AG10803 (cell line): ENCODE data around the gene NTRK1.

ENCODE experiments used
- DNase-seq: peaks from one replicate; pipeline ENCODE4 v3.0.0; 2010; ENCODE audit warnings: low read depth
- H3K4me3 ChIP-seq: 2 replicates; pipeline ENCODE4 v1.5.1; 2011; ENCODE audit warnings: mild to moderate bottlenecking, low read length, control low read depth
- TF ChIP-seq, protein P1 (sequence below): conservative IDR thresholded peaks from 2 replicates; pipeline ENCODE4 v1.5.1; 2011; ENCODE audit warnings: mild to moderate bottlenecking, low read length, control low read depth, inconsistent platforms

The NTRK1 gene

DNA sequence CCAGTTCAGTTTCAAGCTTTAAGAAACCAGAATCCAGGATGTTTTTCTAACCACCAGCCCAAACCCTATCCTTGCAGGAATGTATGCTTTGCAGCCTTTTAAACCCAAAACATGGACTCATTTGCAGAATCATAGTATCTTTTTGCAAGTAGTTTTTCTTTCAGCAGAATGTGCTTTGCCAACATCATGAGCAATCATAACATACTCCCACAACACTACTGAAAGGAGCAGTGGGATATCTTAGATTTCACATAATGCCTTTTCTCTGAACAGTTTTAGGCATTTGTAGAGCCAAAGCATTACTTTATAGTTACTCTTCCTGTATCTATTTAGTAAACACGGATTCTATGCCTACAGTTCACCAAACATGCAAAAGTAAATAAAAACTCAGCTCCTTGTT, 34.0 kb upstream of the NTRK1 start:
- DNase-seq: peak; percentile 59
- TF ChIP-seq, protein P1, sequence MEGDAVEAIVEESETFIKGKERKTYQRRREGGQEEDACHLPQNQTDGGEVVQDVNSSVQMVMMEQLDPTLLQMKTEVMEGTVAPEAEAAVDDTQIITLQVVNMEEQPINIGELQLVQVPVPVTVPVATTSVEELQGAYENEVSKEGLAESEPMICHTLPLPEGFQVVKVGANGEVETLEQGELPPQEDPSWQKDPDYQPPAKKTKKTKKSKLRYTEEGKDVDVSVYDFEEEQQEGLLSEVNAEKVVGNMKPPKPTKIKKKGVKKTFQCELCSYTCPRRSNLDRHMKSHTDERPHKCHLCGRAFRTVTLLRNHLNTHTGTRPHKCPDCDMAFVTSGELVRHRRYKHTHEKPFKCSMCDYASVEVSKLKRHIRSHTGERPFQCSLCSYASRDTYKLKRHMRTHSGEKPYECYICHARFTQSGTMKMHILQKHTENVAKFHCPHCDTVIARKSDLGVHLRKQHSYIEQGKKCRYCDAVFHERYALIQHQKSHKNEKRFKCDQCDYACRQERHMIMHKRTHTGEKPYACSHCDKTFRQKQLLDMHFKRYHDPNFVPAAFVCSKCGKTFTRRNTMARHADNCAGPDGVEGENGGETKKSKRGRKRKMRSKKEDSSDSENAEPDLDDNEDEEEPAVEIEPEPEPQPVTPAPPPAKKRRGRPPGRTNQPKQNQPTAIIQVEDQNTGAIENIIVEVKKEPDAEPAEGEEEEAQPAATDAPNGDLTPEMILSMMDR: no peak
- no peak overlapping the region for H3K4me3 ChIP-seq

DNA sequence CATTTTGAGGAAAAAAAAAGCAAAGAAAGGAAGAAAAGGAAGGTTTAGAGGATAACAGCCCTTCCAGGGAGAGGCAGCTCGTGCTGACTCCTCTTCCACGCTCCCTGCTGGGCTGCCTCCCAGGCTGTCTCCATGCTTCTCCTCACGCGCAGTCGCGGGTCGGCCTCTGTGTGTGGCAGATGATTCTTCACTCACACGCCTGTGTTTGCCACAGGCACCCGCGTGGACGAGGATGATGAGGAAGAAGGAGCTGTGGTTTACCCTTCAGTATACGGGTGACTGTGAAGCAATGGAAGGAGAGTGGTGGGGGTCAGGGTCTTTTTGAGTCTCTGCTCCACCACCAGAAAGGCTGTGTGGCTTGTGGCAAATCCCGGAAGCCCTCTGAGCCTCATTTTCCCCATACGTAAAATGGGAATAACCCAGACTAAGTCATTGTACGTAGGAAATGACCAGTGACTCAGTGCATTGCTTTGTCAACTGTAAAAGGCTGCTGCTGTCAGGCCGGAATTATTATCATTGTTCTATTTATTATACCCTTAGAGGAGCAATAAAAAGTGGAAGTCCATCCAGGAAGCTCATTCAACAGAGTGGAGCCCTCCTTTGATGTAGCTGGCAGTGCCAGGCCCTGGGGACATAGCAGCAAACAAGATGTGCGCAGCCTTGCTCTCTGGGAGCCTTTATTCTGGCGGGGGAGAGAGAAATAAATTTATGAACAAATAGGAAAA, 32.1 kb upstream of the NTRK1 start:
- H3K4me3 ChIP-seq: no peak overlapping the region
- TF ChIP-seq, protein P1: no peak
- no peak for DNase-seq

DNA sequence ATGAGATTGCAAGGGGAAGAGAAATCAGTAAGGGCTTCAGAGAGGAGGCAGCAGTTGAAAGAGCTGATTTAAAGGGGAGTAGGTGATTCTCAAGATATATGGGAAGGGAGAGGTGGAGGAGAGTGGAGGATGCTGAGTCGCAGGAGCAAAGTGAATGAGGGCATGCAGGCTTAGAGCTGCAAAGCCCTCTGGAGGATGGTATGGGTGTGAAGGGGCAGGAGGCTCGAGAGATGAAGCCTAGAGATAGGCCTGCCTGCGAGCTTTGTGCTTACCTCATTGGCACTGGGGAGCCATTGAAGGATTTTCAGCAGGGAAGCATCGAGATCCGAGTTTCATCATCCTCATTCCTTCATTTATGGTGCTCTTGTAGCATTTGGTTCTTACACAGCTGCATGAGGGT, 28.2 kb upstream of the NTRK1 start:
- H3K4me3 ChIP-seq: no peak overlapping the region
- TF ChIP-seq, protein P1: no peak
- DNase-seq: no peak

DNA sequence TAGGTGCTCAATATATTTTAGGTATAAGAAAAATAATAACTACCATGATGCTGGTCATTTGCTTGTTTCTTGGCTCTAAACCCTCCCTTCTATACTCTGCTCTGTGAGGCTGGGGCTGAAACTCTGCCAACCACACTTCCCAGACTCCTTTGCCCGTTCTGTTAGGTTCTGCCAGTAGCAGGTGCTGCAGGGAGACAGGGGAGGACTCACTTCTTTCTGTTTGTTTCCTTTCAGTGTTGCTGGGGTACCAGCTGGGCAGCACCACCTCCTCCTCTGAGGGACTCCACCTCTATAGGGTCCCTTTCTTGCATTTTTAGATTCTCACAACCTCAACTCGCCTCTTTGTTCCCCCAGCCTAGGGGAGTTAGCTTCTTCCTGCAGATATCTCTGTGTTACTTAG, 27.1 kb upstream of the NTRK1 start:
- no peak overlapping the region for H3K4me3 ChIP-seq
- TF ChIP-seq, protein P1: no peak
- DNase-seq: no peak

DNA sequence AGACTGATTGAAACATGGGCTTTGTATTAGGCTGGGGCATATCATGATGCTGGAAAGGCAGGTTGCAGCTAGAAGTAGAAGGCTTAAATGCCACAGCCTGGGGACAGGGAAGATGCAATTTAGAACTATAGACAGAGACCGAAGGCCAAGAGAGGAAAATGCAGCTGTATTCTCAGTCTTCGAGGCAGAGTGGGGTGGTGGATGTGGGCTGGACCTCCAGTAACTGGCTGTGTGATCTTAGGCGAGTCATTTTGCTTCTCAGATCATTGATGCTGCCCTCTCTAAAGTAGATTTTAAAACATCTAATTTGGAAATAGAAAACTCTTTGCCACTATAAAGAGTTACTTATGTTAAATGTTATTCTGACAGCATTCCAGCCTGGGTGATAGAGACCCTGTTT, 26.3 kb upstream of the NTRK1 start:
- DNase-seq: no peak
- H3K4me3 ChIP-seq: no peak overlapping the region
- TF ChIP-seq, protein P1: no peak

DNA sequence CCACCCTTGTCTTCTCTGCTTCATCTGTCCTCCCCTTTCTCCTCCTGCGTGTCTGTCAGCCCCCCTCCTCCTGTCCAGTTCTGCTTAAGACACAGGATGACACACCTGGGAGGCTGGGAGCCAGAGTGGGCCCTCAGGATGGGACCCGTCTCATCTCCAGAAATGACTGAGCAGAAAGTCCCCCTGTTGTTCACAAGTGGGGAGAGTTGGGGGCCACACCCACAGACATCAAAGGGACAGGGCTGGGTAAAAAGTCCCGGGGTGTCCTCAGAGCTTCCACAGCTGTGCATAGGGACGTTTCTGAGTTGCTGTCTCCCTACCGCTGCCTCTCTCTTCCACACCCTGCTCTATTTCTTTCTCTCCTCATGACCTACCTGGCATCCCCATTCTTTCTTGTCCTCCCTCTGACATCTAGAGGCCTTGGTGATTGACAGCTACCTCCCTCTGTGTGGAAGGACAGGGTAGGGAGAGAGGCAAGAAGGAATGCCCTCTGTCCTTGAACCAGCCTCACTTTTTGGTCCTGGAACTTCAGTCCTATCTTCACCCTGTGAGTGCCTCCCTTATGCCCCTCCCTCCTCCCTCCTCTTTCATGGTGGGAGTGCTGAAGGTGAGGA, 24.5 kb upstream of the NTRK1 start:
- DNase-seq: no peak

More for the DNA sequence above, 24.5 kb upstream of the NTRK1 start:
- TF ChIP-seq, protein P1: no peak
- H3K4me3 ChIP-seq: no peak overlapping the region
